ENCODE results near the gene SPRR2B. TPM values are rescaled to one million over a fixed set of nuclear protein-coding genes. Genes with fewer than 3 reads are reported as not detected.
"Not testable (repeated sequence)": the region's sequence is repeated elsewhere in the genome, so short reads cannot be mapped to it uniquely, and the experiment has no call there.

Gene SPRR2B
- total and polyA plus RNA-seq, 9 donors, result 1.1 to 4.9 (median 2.8) TPM; not detected in 3

- Histone ChIP-seq H3K4me1 (ENCODE audit: insufficient read depth) (no peaks in the 10 kb centered on the region), H3K9me3 (no peaks in the 10 kb centered on the region)
Measured at GRCh38 chr1:153030895-153031294, 40.5 kb downstream of the SPRR2B start, which contains the start of gene SPRR1B. TSS of gene SPRR1B (plus strand) at chr1:153031203. CDS start at chr1:153032346, 1,143 bp downstream.

DNA sequence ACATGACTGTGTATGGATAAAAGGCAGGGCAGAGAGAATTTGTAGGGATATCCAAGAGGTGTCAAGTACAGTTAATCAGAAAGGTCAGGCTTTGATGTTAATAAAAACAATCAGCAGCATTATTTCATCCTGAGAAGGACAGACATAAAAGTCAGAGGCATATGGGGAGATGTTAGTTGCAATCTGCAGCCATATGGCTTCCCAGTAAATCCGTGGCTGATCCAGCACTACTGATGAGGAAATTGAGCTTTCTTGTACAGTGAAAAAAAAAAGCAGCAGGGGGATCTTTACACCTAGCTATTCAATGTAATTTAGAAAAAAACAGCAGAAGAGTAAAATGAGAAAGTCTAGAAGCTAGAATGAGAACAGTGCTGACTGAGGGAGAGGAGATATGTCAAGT is 42.6 kb downstream of the SPRR2B start:
- Histone ChIP-seq H3K4me1 (ENCODE audit: insufficient read depth) (no peaks in the 10 kb centered on the region), H3K4me3 (no peak overlapping the region), H3K27me3 (no peaks in the 10 kb centered on the region), H3K36me3 (no peaks in the 10 kb centered on the region), H3K27ac (no peak overlapping the region), H3K9me3 (no peaks in the 10 kb centered on the region)
- WGBS, 3 donors, result 33 to 59% (median 39%) methylated on average over 1 of the region's 1 CpG
- intact Hi-C loops (cut with DNase I), result no loop called here
- DNase-seq, result no peak
- TF ChIP-seq, protein P1, sequence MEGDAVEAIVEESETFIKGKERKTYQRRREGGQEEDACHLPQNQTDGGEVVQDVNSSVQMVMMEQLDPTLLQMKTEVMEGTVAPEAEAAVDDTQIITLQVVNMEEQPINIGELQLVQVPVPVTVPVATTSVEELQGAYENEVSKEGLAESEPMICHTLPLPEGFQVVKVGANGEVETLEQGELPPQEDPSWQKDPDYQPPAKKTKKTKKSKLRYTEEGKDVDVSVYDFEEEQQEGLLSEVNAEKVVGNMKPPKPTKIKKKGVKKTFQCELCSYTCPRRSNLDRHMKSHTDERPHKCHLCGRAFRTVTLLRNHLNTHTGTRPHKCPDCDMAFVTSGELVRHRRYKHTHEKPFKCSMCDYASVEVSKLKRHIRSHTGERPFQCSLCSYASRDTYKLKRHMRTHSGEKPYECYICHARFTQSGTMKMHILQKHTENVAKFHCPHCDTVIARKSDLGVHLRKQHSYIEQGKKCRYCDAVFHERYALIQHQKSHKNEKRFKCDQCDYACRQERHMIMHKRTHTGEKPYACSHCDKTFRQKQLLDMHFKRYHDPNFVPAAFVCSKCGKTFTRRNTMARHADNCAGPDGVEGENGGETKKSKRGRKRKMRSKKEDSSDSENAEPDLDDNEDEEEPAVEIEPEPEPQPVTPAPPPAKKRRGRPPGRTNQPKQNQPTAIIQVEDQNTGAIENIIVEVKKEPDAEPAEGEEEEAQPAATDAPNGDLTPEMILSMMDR (IDR thresholded peaks at IDR 0.05), result no peak
- TF ChIP-seq POLR2A (IDR thresholded peaks at IDR 0.05) (no peak), EP300 (IDR thresholded peaks at IDR 0.05) (no peak)

More at GRCh38 chr1:153030895-153031294, 40.5 kb downstream of the SPRR2B start, which contains the start of gene SPRR1B:
- no peak within 1 kb of the TSS for H3K27ac ChIP-seq
- intact Hi-C loops (cut with DNase I), result no loop called here
- no peak within 1 kb of the TSS for H3K4me3 ChIP-seq
- TF ChIP-seq POLR2A (IDR thresholded peaks at IDR 0.05), result no peak
- no peaks in the 10 kb centered on the region for H3K36me3 ChIP-seq
- no peak for DNase-seq
- no peaks in the 10 kb centered on the region for H3K27me3 ChIP-seq

- no peaks in the 10 kb centered on the region for H3K9me3 ChIP-seq
- TF ChIP-seq EP300 (IDR thresholded peaks at IDR 0.05) (no peak), POLR2A (IDR thresholded peaks at IDR 0.05) (no peak)
- TF ChIP-seq, protein P1 (IDR thresholded peaks at IDR 0.05), result no peak
- DNase-seq, result no peak
- H3K27ac ChIP-seq, result no peak overlapping the region
- H3K36me3 ChIP-seq, result no peaks in the 10 kb centered on the region
- intact Hi-C loops (cut with DNase I), result no loop called here
- no peaks in the 10 kb centered on the region for H3K27me3 ChIP-seq
- no peak overlapping the region for H3K4me3 ChIP-seq
- WGBS, 3 donors, result 83 to 90% (median 84%) methylated on average over 1 of the region's 1 CpG
- H3K4me1 ChIP-seq (ENCODE audit: insufficient read depth), result no peaks in the 10 kb centered on the region
Measured at GRCh38 chr1:153025797-153026196, 45.6 kb downstream of the SPRR2B start.

- DNase-seq, result no peak
- H3K27ac ChIP-seq, result no peak overlapping the region
- no peak for TF ChIP-seq EP300 (IDR thresholded peaks at IDR 0.05)
- TF ChIP-seq, protein P1 (IDR thresholded peaks at IDR 0.05), result no peak
- no peak for TF ChIP-seq POLR2A (IDR thresholded peaks at IDR 0.05)
- intact Hi-C loops (cut with DNase I), result no loop called here
- H3K4me1 ChIP-seq (ENCODE audit: insufficient read depth), result no peaks in the 10 kb centered on the region
- H3K9me3 ChIP-seq, result no peaks in the 10 kb centered on the region
- no peaks in the 10 kb centered on the region for H3K27me3 ChIP-seq
- 84 to 95% (median 90%) methylated on average over 1 of the region's 1 CpG for WGBS, 3 donors
- H3K4me3 ChIP-seq, result no peak overlapping the region
- H3K36me3 ChIP-seq, result no peaks in the 10 kb centered on the region
Measured at GRCh38 chr1:153024413-153024812, 47.0 kb downstream of the SPRR2B start.

- Histone ChIP-seq H3K4me3 (no peak overlapping the region), H3K27ac (no peak overlapping the region), H3K9me3 (no peaks in the 10 kb centered on the region), H3K4me1 (ENCODE audit: insufficient read depth) (no peaks in the 10 kb centered on the region), H3K36me3 (no peaks in the 10 kb centered on the region), H3K27me3 (no peaks in the 10 kb centered on the region)
- 92 to 95% (median 95%) methylated on average over 7 of the region's 7 CpGs for WGBS, 3 donors
- intact Hi-C loops (cut with DNase I), result no loop called here
- no peak for DNase-seq
- no peak for TF ChIP-seq EP300 (IDR thresholded peaks at IDR 0.05)
- TF ChIP-seq, protein P1 (IDR thresholded peaks at IDR 0.05), result no peak
Measured at GRCh38 chr1:153023109-153023508, 48.3 kb downstream of the SPRR2B start.

DNA sequence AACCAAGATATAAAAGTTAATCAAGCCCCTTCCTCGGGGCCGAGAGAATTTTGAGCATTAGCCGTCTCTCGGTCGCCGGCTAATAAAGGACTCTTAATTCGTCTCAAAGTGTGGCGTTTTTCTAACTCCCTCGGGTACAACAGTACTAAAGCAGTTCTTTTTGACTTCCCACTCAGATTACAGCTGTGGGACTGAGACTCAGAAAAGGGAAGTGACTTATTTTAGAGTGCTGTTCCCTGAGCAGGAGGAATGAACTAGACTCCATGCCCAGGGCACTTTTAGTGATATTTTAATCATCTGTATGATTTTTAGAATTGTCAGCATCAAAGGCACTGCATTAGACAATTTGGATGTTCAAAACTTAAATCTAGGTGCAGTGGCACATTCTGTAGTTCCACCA is 49.1 kb downstream of the SPRR2B start:
- H3K36me3 ChIP-seq; intact Hi-C loops (cut with DNase I); H3K27ac ChIP-seq; H3K9me3 ChIP-seq; H3K27me3 ChIP-seq; H3K4me3 ChIP-seq; DNase-seq; H3K4me1 ChIP-seq (ENCODE audit: insufficient read depth): not testable (repeated sequence)
- WGBS, 3 donors, result 55 to 70% (median 68%) methylated on average over 9 of the region's 9 CpGs

DNA sequence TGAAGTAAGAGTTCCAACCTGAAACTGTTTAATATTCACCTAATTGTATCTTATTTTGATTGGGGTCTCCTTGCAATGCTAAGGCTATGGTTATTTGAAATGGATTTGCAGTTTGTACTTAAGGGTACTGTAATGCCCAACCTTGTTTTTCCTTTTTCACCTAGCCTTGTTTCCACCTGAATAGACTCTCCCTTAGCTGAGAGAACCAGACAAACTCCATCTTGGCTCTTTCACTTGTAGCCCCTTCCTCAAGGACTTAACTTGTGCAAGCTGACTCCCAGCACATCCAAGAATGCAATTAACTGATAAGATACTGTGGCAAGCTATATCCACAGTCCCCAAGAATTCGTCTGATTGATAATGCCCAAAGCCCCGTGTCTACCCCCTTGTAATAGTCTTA is 49.6 kb downstream of the SPRR2B start:
- H3K4me3 ChIP-seq; H3K27ac ChIP-seq; H3K9me3 ChIP-seq; H3K27me3 ChIP-seq; intact Hi-C loops (cut with DNase I); DNase-seq; H3K36me3 ChIP-seq; H3K4me1 ChIP-seq (ENCODE audit: insufficient read depth): not testable (repeated sequence)
- WGBS, 3 donors, result 22 to 37% (median 37%) methylated on average over 2 of the region's 2 CpGs
